HepG2 (cell line): ENCODE results near the gene NAGA. TPM values are rescaled to one million over a fixed set of nuclear protein-coding genes. Genes with fewer than 3 reads are reported as not detected.

Experiments
- CAMTA2 ChIP-seq: sonication (generic); formaldehyde crosslinking; IDR thresholded peaks from 2 replicates; pipeline ENCODE4 v1.4.0; 2020; ENCODE audit warnings: mild to moderate bottlenecking, missing genetic modification reagents, borderline replicate concordance
- CBFB ChIP-seq: sonication (generic); formaldehyde crosslinking; IDR thresholded peaks from 2 replicates; pipeline ENCODE4 v1.4.0; 2020; ENCODE audit warnings: missing genetic modification reagents
- CEBPG ChIP-seq: IDR thresholded peaks from 2 replicates; pipeline ENCODE4 v1.6.1; 2016
- EP300 ChIP-seq, 3 experiments: sonication (generic) in 1 of 3; formaldehyde crosslinking in 1 of 3; IDR thresholded peaks; 2 replicates each; pipeline versions ENCODE4 v1.5.1 to v1.6.1; 2011 to 2020; ENCODE audit warnings: low read depth in 2 of 3, low read length in 2 of 3, borderline replicate concordance in 1 of 3, improper control_type of control experiment in 1 of 3, mild to moderate bottlenecking in 1 of 3, missing genetic modification reagents in 1 of 3, moderate library complexity in 1 of 3
- GZF1 ChIP-seq: sonication (generic); formaldehyde crosslinking; IDR thresholded peaks from 2 replicates; pipeline ENCODE4 v1.5.1; 2020; ENCODE audit warnings: mild to moderate bottlenecking, missing genetic modification reagents
- MAFK ChIP-seq, 2 experiments: IDR thresholded peaks in 1 of 2; conservative IDR thresholded peaks in 1 of 2; 2 replicates each; pipeline ENCODE4 v1.6.1; 2011; ENCODE audit warnings: improper control_type of control experiment in 2 of 2, low read length in 2 of 2
- MNT ChIP-seq: fragments of 450-650 bp; IDR thresholded peaks from 2 replicates; pipeline ENCODE4 v1.6.1; 2016
- MXI1 ChIP-seq: IDR thresholded peaks from 3 replicates; pipeline ENCODE4 v1.6.1; 2012; ENCODE audit warnings: low read depth, low read length, inconsistent platforms, borderline replicate concordance
- RARA ChIP-seq: IDR thresholded peaks from 2 replicates; pipeline ENCODE4 v1.6.1; 2016; ENCODE audit warnings: missing genetic modification reagents, missing compliant biosample characterization
- REST ChIP-seq, 2 experiments: IDR thresholded peaks; 2 replicates each; pipeline ENCODE4 v1.6.1; 2011 to 2012; ENCODE audit warnings: low read length in 2 of 2, borderline replicate concordance in 1 of 2, low read depth in 1 of 2, mild to moderate bottlenecking in 1 of 2, moderate library complexity in 1 of 2
- THAP8 ChIP-seq: sonication (generic); formaldehyde crosslinking; IDR thresholded peaks from 2 replicates; pipeline ENCODE4 v1.5.1; 2020; ENCODE audit warnings: missing genetic modification reagents, mild to moderate bottlenecking, borderline replicate concordance
- ZBTB37 ChIP-seq: sonication (generic); formaldehyde crosslinking; IDR thresholded peaks from 2 replicates; pipeline ENCODE4 v1.4.0; 2020; ENCODE audit warnings: mild to moderate bottlenecking, missing genetic modification reagents
- ZMYM4 ChIP-seq: sonication (generic); formaldehyde crosslinking; IDR thresholded peaks from 2 replicates; pipeline ENCODE4 v1.8.1; 2023; ENCODE audit warnings: mild to moderate bottlenecking, missing genetic modification reagents
- ZNF101 ChIP-seq: sonication (generic); formaldehyde crosslinking; IDR thresholded peaks from 2 replicates; pipeline ENCODE4 v1.4.0; 2020; ENCODE audit warnings: mild to moderate bottlenecking, low read depth, missing genetic modification reagents, borderline replicate concordance
- ZNF710 ChIP-seq: sonication (generic); formaldehyde crosslinking; IDR thresholded peaks from 2 replicates; pipeline ENCODE4 v1.5.0; 2020; ENCODE audit warnings: mild to moderate bottlenecking, missing genetic modification reagents, borderline replicate concordance
- ZNF850 ChIP-seq: sonication (generic); formaldehyde crosslinking; conservative IDR thresholded peaks from 2 replicates; pipeline ENCODE4 v1.9.0; 2021; ENCODE audit warnings: mild to moderate bottlenecking, missing genetic modification reagents
- polyA plus RNA-seq, 8 experiments: library from polyadenylated mRNA; depleted of rRNA in 3 of 8; stranded (reverse) in 7 of 8; unstranded in 1 of 8; fragments of >200 nt; fragmentation: Illumina TruSeq in 4 of 8; extraction: Trizol in 4 of 8; gene quantifications; 2 replicates each; pipeline versions ENCODE4 v1.2.1 to v1.2.3, GENCODE V29; 2011 to 2016; ENCODE audit warnings: low read depth in 4 of 8, missing spikeins in 1 of 8, mixed read lengths in 1 of 8; ENCODE audit not compliant: insufficient read depth in 1 of 8
- total RNA-seq, 5 experiments: library from RNA; depleted of rRNA; stranded (reverse); fragments of >200 nt; fragmentation: Illumina TruSeq; extraction: Trizol; gene quantifications; 2 replicates each; pipeline ENCODE4 v1.2.3, GENCODE V29; 2016; ENCODE audit warnings: low read depth in 1 of 5

NAGA gene
- total and polyA plus RNA-seq, 2 of the 13 experiments (the other 11 are each of a cell fraction or from before 2014, with no cell fraction given) = 15.1 to 23.4 TPM

- TF ChIP-seq ZNF710 (CRISPR knock-in tag) (peak; percentile 62; the same call in 1 of the 2 replicates), EP300 (IDR thresholded peaks at IDR 0.05; ENCODE audit: low read depth in 2 of 2, low read length in 2 of 2) (peak in 1 of 2 experiments; percentile 53; a peak in 1 of 4 replicates), EP300 (CRISPR knock-in tag; IDR thresholded peaks at IDR 0.05; ENCODE audit: borderline replicate concordance) (no peak; the same call in 1 of the 2 replicates), CBFB (CRISPR knock-in tag) (peak; percentile 55; the same call in 1 of the 2 replicates), REST (IDR thresholded peaks at IDR 0.05; ENCODE audit: borderline replicate concordance in 1 of 2, low read depth in 1 of 2, low read length in 2 of 2) (no peak), ZMYM4 (CRISPR knock-in tag) (peak; percentile 83), GZF1 (peak; percentile 62; the same call in 1 of the 2 replicates), MAFK (conservative IDR thresholded peaks at IDR 0.05 in 1 of 2, IDR thresholded peaks at IDR 0.05 in 1 of 2; ENCODE audit: low read length in 2 of 2) (no peak), ZBTB37 (CRISPR knock-in tag) (no peak), CAMTA2 (CRISPR knock-in tag) (peak; percentile 86; the same call in 1 of the 2 replicates), THAP8 (CRISPR knock-in tag) (no peak), ZNF101 (CRISPR knock-in tag) (no peak), CEBPG (CRISPR knock-in tag) (no peak), MNT (peak; percentile 84), MXI1 (peak; percentile 78; the same call in 1 of the 3 replicates), ZNF850 (CRISPR knock-in tag) (no peak), RARA (CRISPR knock-in tag) (peak; percentile 50)
Observed at GRCh38 chr22:42090596-42091454, 20.2 kb upstream of the NAGA start, which contains the start of gene NDUFA6 (continued).
